Measurements from ENCODE around the gene GAREM2.

DNA sequence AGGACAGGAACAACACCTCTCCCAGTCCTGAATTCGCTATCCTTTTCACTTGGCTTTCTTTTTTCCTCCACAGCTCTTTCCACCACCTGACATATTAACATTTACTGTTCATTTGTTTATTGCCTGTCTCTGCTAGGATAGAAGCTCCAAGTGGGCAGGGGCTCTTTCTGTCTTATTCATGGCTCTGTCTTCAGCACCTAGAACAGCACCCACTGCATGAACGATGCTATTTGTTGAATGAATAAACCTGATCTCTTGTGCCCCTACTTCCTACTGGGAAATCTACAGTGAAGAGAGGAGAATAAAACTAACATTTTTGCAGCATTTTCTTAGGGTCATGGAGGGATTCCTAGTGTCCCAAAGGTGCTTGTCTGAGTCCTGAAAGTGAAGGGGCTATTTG lies 24.4 kb upstream of the GAREM2 start:
- TF ChIP-seq CTCF (IDR thresholded peaks at IDR 0.05) (no peak), POLR2A (IDR thresholded peaks at IDR 0.05) (no peak)
